DOHH2 (cell line): ENCODE measurements around the gene LEAP2.
A peak's percentile ranks its signal among the peaks of the same experiment; 100 is the strongest.

Experiments used
- H3F3A ChIP-seq: fragments of 200-600 bp; sonication (generic), shearing (Covaris generic); 2 replicates; pipeline ENCODE4 v1.6.0; 2016; ENCODE audit warnings: antibody characterized with exemption, mild to moderate bottlenecking; ENCODE audit not compliant: control insufficient read depth, insufficient read depth
- H3K27ac ChIP-seq: fragments of 200-600 bp; sonication (generic); 2 replicates; pipeline ENCODE4 v1.5.1; 2014; ENCODE audit warnings: low read depth, mild to moderate bottlenecking, low read length, moderate library complexity
- H3K27me3 ChIP-seq: fragments of 200-600 bp; sonication (generic); 2 replicates; pipeline ENCODE4 v1.6.1; 2014; ENCODE audit warnings: mild to moderate bottlenecking, low read length, mixed read lengths; ENCODE audit not compliant: control insufficient read depth
- H3K36me3 ChIP-seq: fragments of 200-600 bp; sonication (generic); 2 replicates; pipeline ENCODE4 v1.6.1; 2014; ENCODE audit warnings: mild to moderate bottlenecking, low read length, moderate library complexity, mixed read lengths; ENCODE audit not compliant: control insufficient read depth
- H3K4me1 ChIP-seq: fragments of 200-600 bp; sonication (generic); 2 replicates; pipeline ENCODE4 v1.6.1; 2014; ENCODE audit warnings: mild to moderate bottlenecking, low read length, mixed read lengths; ENCODE audit not compliant: control insufficient read depth
- H3K4me2 ChIP-seq: fragments of 200-600 bp; sonication (generic); 2 replicates; pipeline ENCODE4 v1.6.0; 2014; ENCODE audit warnings: mild to moderate bottlenecking, low read length, moderate library complexity
- H3K4me3 ChIP-seq: fragments of 200-600 bp; sonication (generic); 2 replicates; pipeline ENCODE4 v1.5.1; 2014; ENCODE audit warnings: mild to moderate bottlenecking, low read length, mixed read lengths
- H3K79me2 ChIP-seq: fragments of 200-600 bp; sonication (generic); 2 replicates; pipeline ENCODE4 v1.6.1; 2014; ENCODE audit warnings: mild to moderate bottlenecking, low read length, mixed read lengths; ENCODE audit not compliant: control insufficient read depth
- H3K9me2 ChIP-seq: fragments of 200-600 bp; sonication (generic); replicated peaks from 2 replicates; pipeline ENCODE4 v1.6.1; 2014; ENCODE audit warnings: mild to moderate bottlenecking, low read length, mixed read lengths; ENCODE audit not compliant: control insufficient read depth
- H3K9me3 ChIP-seq: fragments of 200-600 bp; sonication (generic); 2 replicates; pipeline ENCODE4 v1.6.1; 2014; ENCODE audit warnings: antibody characterized with exemption, low read length, mixed read lengths; ENCODE audit not compliant: control insufficient read depth, insufficient read depth
- H4K20me1 ChIP-seq: fragments of 200-600 bp; sonication (generic); 2 replicates; pipeline ENCODE4 v1.6.0; 2014; ENCODE audit warnings: low read depth, mild to moderate bottlenecking, antibody characterized with exemption, low read length, moderate library complexity; ENCODE audit not compliant: control insufficient read depth, insufficient read depth
- CTCF ChIP-seq: fragments of 200-600 bp; sonication (generic); IDR thresholded peaks from one replicate; pipeline ENCODE4 v1.5.1; 2014; ENCODE audit warnings: antibody characterized with exemption, mild to moderate bottlenecking, low read depth, low read length; ENCODE audit not compliant: poor library complexity, severe bottlenecking
- EZH2phosphoT487 ChIP-seq: fragments of 200-600 bp; sonication (generic); IDR thresholded peaks from 2 replicates; pipeline ENCODE4 v1.6.1; 2017; ENCODE audit warnings: borderline replicate concordance, mild to moderate bottlenecking, antibody characterized with exemption, low read length, moderate library complexity, mixed read lengths

The LEAP2 gene

GRCh38 chr5:132865668-132866341 lies 7.7 kb upstream of the LEAP2 start:
- Histone ChIP-seq H3F3A (peaks cover 4% of the 10 kb centered on the region), H4K20me1 (0 out of 2 replicates have a peak, but pooled peaks cover 6% of the 10 kb centered on the region), H3K27me3 (peaks cover 2% of the 10 kb centered on the region; the same call in 1 of the 2 replicates), H3K79me2 (peaks cover 31% of the 10 kb centered on the region), H3K4me1 (peaks cover 16% of the 10 kb centered on the region), H3K9me3 (no peaks in the 10 kb centered on the region), H3K4me2 (peak overlapping the region; percentile 85), H3K27ac (no peak overlapping the region), H3K36me3 (peaks cover 37% of the 10 kb centered on the region), H3K4me3 (peak overlapping the region; percentile 91), H3K9me2 (no peaks in the 10 kb centered on the region)
- no peak for TF ChIP-seq CTCF

GRCh38 chr5:132866342-132867045 lies 7.0 kb upstream of the LEAP2 start, which contains the start of the genes GDF9 and UQCRQ:
Gene GDF9, minus strand, starts transcription at chr5:132866469. Its CDS starts 1,936 bp downstream, at chr5:132864533.
Gene UQCRQ, plus strand, starts transcription at chr5:132866642. Its CDS starts 240 bp downstream, at chr5:132866882.
- Histone ChIP-seq H3K4me2 (peak within 1 kb of the TSS; percentile 85), H3K9me2 (no peaks in the 10 kb centered on the region), H3K4me3 (peak within 1 kb of the TSS; percentile 91), H3K79me2 (peaks cover 31% of the 10 kb centered on the region), H3F3A (peaks cover 8% of the 10 kb centered on the region), H4K20me1 (0 out of 2 replicates have a peak, but pooled peaks cover 6% of the 10 kb centered on the region), H3K9me3 (no peaks in the 10 kb centered on the region), H3K27me3 (0 out of 2 replicates have a peak, but pooled peaks cover 2% of the 10 kb centered on the region), H3K4me1 (peaks cover 16% of the 10 kb centered on the region), H3K27ac (peak within 1 kb of the TSS; percentile 30), H3K36me3 (peaks cover 43% of the 10 kb centered on the region)
- TF ChIP-seq CTCF = peak; percentile 36
- no peak for TF ChIP-seq EZH2phosphoT487

- H3K4me3 ChIP-seq = peak overlapping the region; percentile 91
- no peak for TF ChIP-seq CTCF
- no peak for TF ChIP-seq EZH2phosphoT487
These were observed 6.4 kb upstream of the LEAP2 start for GRCh38 chr5:132867046-132867451.

More at GRCh38 chr5:132867046-132867451, 6.4 kb upstream of the LEAP2 start:
- Histone ChIP-seq H3K27ac (peak overlapping the region; percentile 30), H3K4me1 (peaks cover 16% of the 10 kb centered on the region), H3K9me3 (no peaks in the 10 kb centered on the region), H3K27me3 (0 out of 2 replicates have a peak, but pooled peaks cover 2% of the 10 kb centered on the region), H3K79me2 (peaks cover 31% of the 10 kb centered on the region), H3K9me2 (no peaks in the 10 kb centered on the region), H3K4me2 (peak overlapping the region; percentile 85), H3K36me3 (peaks cover 49% of the 10 kb centered on the region), H4K20me1 (0 out of 2 replicates have a peak, but pooled peaks cover 6% of the 10 kb centered on the region), H3F3A (peaks cover 8% of the 10 kb centered on the region)
